Measurements from ENCODE around the gene ADAM19.
"Not testable (repeated sequence)": the region's sequence is repeated elsewhere in the genome, so short reads cannot be mapped to it uniquely, and the experiment has no call there.

Gene ADAM19

DNA sequence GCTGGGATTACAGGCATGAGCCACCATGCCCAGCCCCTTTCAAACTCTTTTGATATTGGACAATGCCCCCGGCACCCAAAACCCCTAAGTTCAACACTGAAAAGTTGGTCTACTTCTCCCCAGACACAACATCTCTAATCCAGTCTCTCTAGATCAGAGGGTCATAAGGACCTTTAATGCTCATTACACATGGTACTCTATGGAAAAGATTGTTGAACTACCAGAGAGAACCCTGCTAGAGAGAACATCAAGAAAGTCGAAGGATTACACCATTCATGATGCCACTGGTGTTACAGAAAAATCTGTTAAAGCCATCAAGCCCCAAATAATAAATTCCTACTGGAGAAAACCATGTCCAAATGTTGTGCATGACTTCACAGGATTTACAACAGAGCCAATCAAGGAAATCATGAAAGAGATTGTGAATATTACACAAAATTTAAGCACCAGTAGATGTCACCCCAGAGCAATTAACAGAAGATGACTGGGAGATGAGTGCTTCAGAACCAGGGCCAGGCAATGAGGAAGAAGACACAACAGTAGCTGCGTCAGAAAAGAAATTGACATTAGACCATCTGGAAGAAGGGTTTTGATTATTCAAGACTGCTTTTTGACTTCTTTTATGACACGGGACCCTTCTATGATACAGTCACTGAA lies 143.9 kb downstream of the ADAM19 start:
- no peak for DNase-seq (ENCODE audit: low read depth in 2 of 2)

DNA sequence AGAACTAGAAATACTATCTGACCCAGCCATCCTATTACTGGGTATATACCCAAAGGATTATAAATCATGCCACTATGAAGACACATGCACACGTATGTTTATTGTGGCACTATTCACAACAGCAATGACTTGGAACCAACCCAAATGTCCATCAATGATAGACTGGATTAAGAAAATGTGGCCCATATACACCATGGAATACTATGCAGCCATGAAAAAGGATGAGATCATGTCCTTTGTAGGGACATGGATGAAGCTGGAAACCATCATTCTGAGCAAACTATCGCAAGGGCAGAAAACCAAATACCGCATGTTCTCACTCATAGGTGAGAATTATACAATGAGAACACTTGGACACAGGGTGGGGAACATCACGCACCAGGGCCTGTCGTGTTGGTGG lies 145.7 kb downstream of the ADAM19 start:
- DNase-seq (ENCODE audit: low read depth in 2 of 2), result not testable (repeated sequence)

Measured in stimulated activated CD4-positive, alpha-beta T cell treated with anti-CD3 and anti-CD28 coated beads, Interleukin-1b, Interleukin-23, amount 100 ng/mL, for 1 hour (primary cell).